ENCODE measurements around the gene FAM184A. TPM values are rescaled to one million over a fixed set of nuclear protein-coding genes. Genes with fewer than 3 reads are reported as not detected.

Gene FAM184A
- total and polyA plus RNA-seq, 9 of the 15 experiments (the other 6 are each of a cell fraction or from before 2014, with no cell fraction given): 6.4 to 18.7 (median 13.1) TPM

DNA sequence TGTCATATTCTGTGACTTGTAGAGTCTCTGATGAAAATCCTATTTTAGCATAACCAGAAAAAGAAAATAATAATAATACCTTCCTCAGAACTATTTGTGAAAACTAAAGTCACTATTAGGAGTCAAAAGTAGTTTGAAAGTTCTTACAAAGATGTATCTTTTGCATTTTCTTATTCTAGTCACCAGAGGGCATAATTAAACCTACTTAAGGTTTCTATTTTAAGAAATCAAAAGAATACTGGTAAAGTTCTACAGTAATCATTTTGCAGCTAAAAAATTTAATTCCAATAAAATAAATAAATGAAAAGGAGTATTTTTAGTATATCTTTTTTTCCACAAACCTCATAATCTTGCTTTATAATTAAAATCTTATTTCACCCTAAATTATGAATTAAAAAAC is 115.5 kb downstream of the FAM184A start:
- no peaks in the 10 kb centered on the region for H4K20me1 ChIP-seq (replicated peaks; ENCODE audit: control insufficient read depth, insufficient read depth, low read length)
- POLR2A ChIA-PET: no interaction called here
- no peak overlapping the region for H3K4me3 ChIP-seq
- H3K9me1 ChIP-seq (ENCODE audit: control insufficient read depth, insufficient read depth, low read length): no peaks in the 10 kb centered on the region
- H3K79me2 ChIP-seq (ENCODE audit: control insufficient read depth, insufficient read depth, low read length): no peaks in the 10 kb centered on the region
- no peak overlapping the region for H3K27ac ChIP-seq (ENCODE audit: extremely low read depth, low read depth, low read length)
- CTCF ChIA-PET (ENCODE audit: low intra/inter-chr PET ratio): interaction anchor here (0.7 to 3.4 kb wide), 3 partner anchors 11 to 218 kb away, joined by 3 to 19 read pairs (median 4); no protein-coding TSS in a partner anchor
- H3K9me3 ChIP-seq (replicated peaks; ENCODE audit: control insufficient read depth, insufficient read depth, low read depth, low read length): no peaks in the 10 kb centered on the region
- H3K9ac ChIP-seq (ENCODE audit: insufficient read depth in 1 of 2, low read depth in 2 of 2, low read length in 2 of 2): no peak overlapping the region
- H2AFZ ChIP-seq (ENCODE audit: low read depth, low read length): no peak overlapping the region
- H3K4me1 ChIP-seq (replicated peaks in 1 of 2; ENCODE audit: control insufficient read depth in 2 of 2, insufficient read depth in 2 of 2, low read length in 2 of 2): no peaks in the 10 kb centered on the region
- H3K4me2 ChIP-seq (ENCODE audit: insufficient read depth, low read length): no peak overlapping the region
- H3K27me3 ChIP-seq (ENCODE audit: control insufficient read depth in 2 of 2, insufficient read depth in 2 of 2, low read length in 2 of 2): no peaks in the 10 kb centered on the region
- no TSS peak for BruUV-seq (replicated peaks)
- peak in 1 of 4 experiments; percentile 13 for DNase-seq (ENCODE audit: extremely low read depth in 1 of 4, low spot score in 3 of 4)
- FAIRE-seq: peak; percentile 37
- H3K36me3 ChIP-seq (ENCODE audit: control insufficient read depth, insufficient read depth, low read length): no peaks in the 10 kb centered on the region
- intact Hi-C loops (cut with micrococcal nuclease) (loop anchor here (5.0 to 10.0 kb wide), 2 partner anchors 678 to 1864 kb away; no protein-coding TSS in a partner anchor), in situ Hi-C loops (cut with MboI) (no loop called here)
- no peak for ATAC-seq
- TF ChIP-seq, protein P1, sequence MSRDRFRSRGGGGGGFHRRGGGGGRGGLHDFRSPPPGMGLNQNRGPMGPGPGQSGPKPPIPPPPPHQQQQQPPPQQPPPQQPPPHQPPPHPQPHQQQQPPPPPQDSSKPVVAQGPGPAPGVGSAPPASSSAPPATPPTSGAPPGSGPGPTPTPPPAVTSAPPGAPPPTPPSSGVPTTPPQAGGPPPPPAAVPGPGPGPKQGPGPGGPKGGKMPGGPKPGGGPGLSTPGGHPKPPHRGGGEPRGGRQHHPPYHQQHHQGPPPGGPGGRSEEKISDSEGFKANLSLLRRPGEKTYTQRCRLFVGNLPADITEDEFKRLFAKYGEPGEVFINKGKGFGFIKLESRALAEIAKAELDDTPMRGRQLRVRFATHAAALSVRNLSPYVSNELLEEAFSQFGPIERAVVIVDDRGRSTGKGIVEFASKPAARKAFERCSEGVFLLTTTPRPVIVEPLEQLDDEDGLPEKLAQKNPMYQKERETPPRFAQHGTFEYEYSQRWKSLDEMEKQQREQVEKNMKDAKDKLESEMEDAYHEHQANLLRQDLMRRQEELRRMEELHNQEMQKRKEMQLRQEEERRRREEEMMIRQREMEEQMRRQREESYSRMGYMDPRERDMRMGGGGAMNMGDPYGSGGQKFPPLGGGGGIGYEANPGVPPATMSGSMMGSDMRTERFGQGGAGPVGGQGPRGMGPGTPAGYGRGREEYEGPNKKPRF (IDR thresholded peaks at IDR 0.05; ENCODE audit: low read depth, low read length): no peak
- TF ChIP-seq, protein P2, sequence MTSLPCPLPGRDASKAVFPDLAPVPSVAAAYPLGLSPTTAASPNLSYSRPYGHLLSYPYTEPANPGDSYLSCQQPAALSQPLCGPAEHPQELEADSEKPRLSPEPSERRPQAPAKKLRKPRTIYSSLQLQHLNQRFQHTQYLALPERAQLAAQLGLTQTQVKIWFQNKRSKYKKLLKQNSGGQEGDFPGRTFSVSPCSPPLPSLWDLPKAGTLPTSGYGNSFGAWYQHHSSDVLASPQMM (CRISPR knock-in tag; IDR thresholded peaks at IDR 0.05): no peak
- TF ChIP-seq, protein P3, sequence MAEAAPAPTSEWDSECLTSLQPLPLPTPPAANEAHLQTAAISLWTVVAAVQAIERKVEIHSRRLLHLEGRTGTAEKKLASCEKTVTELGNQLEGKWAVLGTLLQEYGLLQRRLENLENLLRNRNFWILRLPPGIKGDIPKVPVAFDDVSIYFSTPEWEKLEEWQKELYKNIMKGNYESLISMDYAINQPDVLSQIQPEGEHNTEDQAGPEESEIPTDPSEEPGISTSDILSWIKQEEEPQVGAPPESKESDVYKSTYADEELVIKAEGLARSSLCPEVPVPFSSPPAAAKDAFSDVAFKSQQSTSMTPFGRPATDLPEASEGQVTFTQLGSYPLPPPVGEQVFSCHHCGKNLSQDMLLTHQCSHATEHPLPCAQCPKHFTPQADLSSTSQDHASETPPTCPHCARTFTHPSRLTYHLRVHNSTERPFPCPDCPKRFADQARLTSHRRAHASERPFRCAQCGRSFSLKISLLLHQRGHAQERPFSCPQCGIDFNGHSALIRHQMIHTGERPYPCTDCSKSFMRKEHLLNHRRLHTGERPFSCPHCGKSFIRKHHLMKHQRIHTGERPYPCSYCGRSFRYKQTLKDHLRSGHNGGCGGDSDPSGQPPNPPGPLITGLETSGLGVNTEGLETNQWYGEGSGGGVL (CRISPR knock-in tag; IDR thresholded peaks at IDR 0.05): no peak
- no peak for TF ChIP-seq KDM1A (IDR thresholded peaks at IDR 0.05)
- TF ChIP-seq, protein P4, sequence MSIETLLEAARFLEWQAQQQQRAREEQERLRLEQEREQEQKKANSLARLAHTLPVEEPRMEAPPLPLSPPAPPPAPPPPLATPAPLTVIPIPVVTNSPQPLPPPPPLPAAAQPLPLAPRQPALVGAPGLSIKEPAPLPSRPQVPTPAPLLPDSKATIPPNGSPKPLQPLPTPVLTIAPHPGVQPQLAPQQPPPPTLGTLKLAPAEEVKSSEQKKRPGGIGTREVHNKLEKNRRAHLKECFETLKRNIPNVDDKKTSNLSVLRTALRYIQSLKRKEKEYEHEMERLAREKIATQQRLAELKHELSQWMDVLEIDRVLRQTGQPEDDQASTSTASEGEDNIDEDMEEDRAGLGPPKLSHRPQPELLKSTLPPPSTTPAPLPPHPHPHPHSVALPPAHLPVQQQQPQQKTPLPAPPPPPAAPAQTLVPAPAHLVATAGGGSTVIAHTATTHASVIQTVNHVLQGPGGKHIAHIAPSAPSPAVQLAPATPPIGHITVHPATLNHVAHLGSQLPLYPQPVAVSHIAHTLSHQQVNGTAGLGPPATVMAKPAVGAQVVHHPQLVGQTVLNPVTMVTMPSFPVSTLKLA (conservative IDR thresholded peaks at IDR 0.05): 0 out of 4 replicates have a peak, but pooled peaks of 1 of the 2 experiments have one; percentile 18
- TF ChIP-seq, protein P5, sequence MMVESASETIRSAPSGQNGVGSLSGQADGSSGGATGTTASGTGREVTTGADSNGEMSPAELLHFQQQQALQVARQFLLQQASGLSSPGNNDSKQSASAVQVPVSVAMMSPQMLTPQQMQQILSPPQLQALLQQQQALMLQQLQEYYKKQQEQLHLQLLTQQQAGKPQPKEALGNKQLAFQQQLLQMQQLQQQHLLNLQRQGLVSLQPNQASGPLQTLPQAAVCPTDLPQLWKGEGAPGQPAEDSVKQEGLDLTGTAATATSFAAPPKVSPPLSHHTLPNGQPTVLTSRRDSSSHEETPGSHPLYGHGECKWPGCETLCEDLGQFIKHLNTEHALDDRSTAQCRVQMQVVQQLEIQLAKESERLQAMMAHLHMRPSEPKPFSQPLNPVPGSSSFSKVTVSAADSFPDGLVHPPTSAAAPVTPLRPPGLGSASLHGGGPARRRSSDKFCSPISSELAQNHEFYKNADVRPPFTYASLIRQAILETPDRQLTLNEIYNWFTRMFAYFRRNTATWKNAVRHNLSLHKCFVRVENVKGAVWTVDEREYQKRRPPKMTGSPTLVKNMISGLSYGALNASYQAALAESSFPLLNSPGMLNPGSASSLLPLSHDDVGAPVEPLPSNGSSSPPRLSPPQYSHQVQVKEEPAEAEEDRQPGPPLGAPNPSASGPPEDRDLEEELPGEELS (CRISPR knock-in tag; IDR thresholded peaks at IDR 0.05; ENCODE audit: borderline replicate concordance): no peak
- TF ChIP-seq ZNF212 (CRISPR knock-in tag; IDR thresholded peaks at IDR 0.05): no peak
- TF ChIP-seq MYBL2 (IDR thresholded peaks at IDR 0.05; ENCODE audit: low read depth): no peak
- TF ChIP-seq MYBL2 (CRISPR knock-in tag; IDR thresholded peaks at IDR 0.05; ENCODE audit: borderline replicate concordance): no peak
- peak; percentile 42 to 54 for TF ChIP-seq RAD21 (CRISPR knock-in tag; conservative IDR thresholded peaks at IDR 0.05 in 1 of 2, IDR thresholded peaks at IDR 0.05 in 1 of 2)
- no peak for TF ChIP-seq YY1 (IDR thresholded peaks at IDR 0.05; ENCODE audit: borderline replicate concordance in 1 of 3, control insufficient read depth in 1 of 3, extremely low read depth in 1 of 3, insufficient read depth in 3 of 3, insufficient read length in 1 of 3, insufficient replicate concordance in 2 of 3, low read depth in 1 of 3, low read length in 2 of 3)
- TF ChIP-seq ZNF77 (CRISPR knock-in tag; IDR thresholded peaks at IDR 0.05): no peak

Measured in K562 (cell line).